ENCODE results near the gene PID1.

Gene PID1

GRCh38 chr2:229162015-229162414 lies 109.1 kb downstream of the PID1 start:
- no peak overlapping the region for H3K9ac ChIP-seq (ENCODE audit: low read length)
- H3F3A ChIP-seq (ENCODE audit: insufficient read depth, low read length) = no peaks in the 10 kb centered on the region
- TF ChIP-seq EZH2 (optimal IDR thresholded peaks at IDR 0.05; ENCODE audit: low read depth, low read length) (no peak), EZH2phosphoT487 (IDR thresholded peaks at IDR 0.05; ENCODE audit: low read length) (no peak)
- TF ChIP-seq, protein P1, sequence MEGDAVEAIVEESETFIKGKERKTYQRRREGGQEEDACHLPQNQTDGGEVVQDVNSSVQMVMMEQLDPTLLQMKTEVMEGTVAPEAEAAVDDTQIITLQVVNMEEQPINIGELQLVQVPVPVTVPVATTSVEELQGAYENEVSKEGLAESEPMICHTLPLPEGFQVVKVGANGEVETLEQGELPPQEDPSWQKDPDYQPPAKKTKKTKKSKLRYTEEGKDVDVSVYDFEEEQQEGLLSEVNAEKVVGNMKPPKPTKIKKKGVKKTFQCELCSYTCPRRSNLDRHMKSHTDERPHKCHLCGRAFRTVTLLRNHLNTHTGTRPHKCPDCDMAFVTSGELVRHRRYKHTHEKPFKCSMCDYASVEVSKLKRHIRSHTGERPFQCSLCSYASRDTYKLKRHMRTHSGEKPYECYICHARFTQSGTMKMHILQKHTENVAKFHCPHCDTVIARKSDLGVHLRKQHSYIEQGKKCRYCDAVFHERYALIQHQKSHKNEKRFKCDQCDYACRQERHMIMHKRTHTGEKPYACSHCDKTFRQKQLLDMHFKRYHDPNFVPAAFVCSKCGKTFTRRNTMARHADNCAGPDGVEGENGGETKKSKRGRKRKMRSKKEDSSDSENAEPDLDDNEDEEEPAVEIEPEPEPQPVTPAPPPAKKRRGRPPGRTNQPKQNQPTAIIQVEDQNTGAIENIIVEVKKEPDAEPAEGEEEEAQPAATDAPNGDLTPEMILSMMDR (IDR thresholded peaks at IDR 0.05; ENCODE audit: low read length) = no peak
- no peaks in the 10 kb centered on the region for H3K9me3 ChIP-seq (replicated peaks; ENCODE audit: insufficient read depth, low read length)
- no peak overlapping the region for H3K27ac ChIP-seq (ENCODE audit: low read length)
- H3K36me3 ChIP-seq (replicated peaks; ENCODE audit: insufficient read depth, low read length) = no peaks in the 10 kb centered on the region
- no peak overlapping the region for H2AFZ ChIP-seq (ENCODE audit: low read length)
- H3K4me2 ChIP-seq (ENCODE audit: low read depth, low read length) = no peak overlapping the region
- no peak for DNase-seq
- H3K79me2 ChIP-seq (ENCODE audit: low read length) = no peaks in the 10 kb centered on the region
- no peaks in the 10 kb centered on the region for H4K20me1 ChIP-seq (ENCODE audit: insufficient read depth, low read length)
- no peaks in the 10 kb centered on the region for H3K4me1 ChIP-seq (ENCODE audit: low read length)
- H3K9me2 ChIP-seq (replicated peaks; ENCODE audit: insufficient read depth, low read length) = no peaks in the 10 kb centered on the region
- H3K27me3 ChIP-seq (replicated peaks; ENCODE audit: insufficient read depth, low read length) = no peaks in the 10 kb centered on the region
- no peak overlapping the region for H3K4me3 ChIP-seq (ENCODE audit: low read length)

DNA sequence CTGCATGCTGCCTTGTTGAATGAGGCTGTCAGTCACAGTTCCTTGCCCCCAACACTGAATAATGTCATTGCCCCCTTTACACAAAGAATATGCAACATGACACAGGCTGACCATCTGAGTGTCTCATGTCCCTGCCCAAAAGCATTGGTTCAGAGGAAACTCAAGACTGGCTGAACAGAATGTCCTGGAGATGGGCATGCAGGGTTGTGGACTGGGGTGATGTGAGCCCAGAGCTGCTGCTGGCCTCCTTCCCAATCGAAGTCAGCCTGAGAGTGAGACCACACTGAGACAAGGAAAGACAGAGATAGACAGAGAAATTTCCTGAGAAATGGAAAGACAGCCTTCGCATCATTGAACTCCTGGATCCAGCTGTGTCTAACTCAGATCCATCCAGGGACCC lies 110.1 kb downstream of the PID1 start:
- Histone ChIP-seq H3K4me1 (ENCODE audit: low read length) (no peaks in the 10 kb centered on the region), H3K9ac (ENCODE audit: low read length) (no peak overlapping the region), H2AFZ (ENCODE audit: low read length) (no peak overlapping the region), H3K36me3 (replicated peaks; ENCODE audit: insufficient read depth, low read length) (no peaks in the 10 kb centered on the region), H3K4me2 (ENCODE audit: low read depth, low read length) (no peak overlapping the region), H3K9me2 (replicated peaks; ENCODE audit: insufficient read depth, low read length) (no peaks in the 10 kb centered on the region), H3K4me3 (ENCODE audit: low read length) (no peak overlapping the region), H3K79me2 (ENCODE audit: low read length) (no peaks in the 10 kb centered on the region), H3K9me3 (replicated peaks; ENCODE audit: insufficient read depth, low read length) (no peaks in the 10 kb centered on the region), H4K20me1 (ENCODE audit: insufficient read depth, low read length) (no peaks in the 10 kb centered on the region), H3K27ac (ENCODE audit: low read length) (no peak overlapping the region), H3K27me3 (replicated peaks; ENCODE audit: insufficient read depth, low read length) (no peaks in the 10 kb centered on the region), H3F3A (ENCODE audit: insufficient read depth, low read length) (no peaks in the 10 kb centered on the region)
- no peak for TF ChIP-seq EZH2phosphoT487 (IDR thresholded peaks at IDR 0.05; ENCODE audit: low read length)
- no peak for TF ChIP-seq EZH2 (optimal IDR thresholded peaks at IDR 0.05; ENCODE audit: low read depth, low read length)
- TF ChIP-seq, protein P1 (IDR thresholded peaks at IDR 0.05; ENCODE audit: low read length) = no peak
- DNase-seq = no peak

DNA sequence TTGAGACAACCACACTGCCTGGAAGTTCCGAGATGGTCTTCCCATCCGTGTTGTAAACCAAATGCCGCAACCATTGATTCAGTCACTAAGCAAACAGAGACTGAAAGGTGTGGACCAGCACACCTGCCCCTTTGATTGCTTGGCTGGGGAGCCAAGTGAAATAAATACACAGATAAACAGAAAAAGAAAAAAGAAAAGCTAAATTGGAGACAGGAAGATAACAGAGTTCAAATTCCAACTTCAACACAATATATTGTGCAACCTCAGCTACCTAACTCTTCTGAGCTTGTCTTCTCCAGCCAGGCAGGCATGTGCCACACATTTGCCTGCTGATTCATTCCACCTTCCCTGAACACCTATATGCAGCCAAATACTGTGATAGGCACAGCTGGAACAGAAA lies 110.9 kb downstream of the PID1 start:
- no peaks in the 10 kb centered on the region for H3K36me3 ChIP-seq (replicated peaks; ENCODE audit: insufficient read depth, low read length)
- DNase-seq = no peak
- no peaks in the 10 kb centered on the region for H3K9me2 ChIP-seq (replicated peaks; ENCODE audit: insufficient read depth, low read length)
- H3F3A ChIP-seq (ENCODE audit: insufficient read depth, low read length) = no peaks in the 10 kb centered on the region
- no peak overlapping the region for H3K4me2 ChIP-seq (ENCODE audit: low read depth, low read length)
- H3K27me3 ChIP-seq (replicated peaks; ENCODE audit: insufficient read depth, low read length) = no peaks in the 10 kb centered on the region
- TF ChIP-seq EZH2 (optimal IDR thresholded peaks at IDR 0.05; ENCODE audit: low read depth, low read length) = no peak
- TF ChIP-seq EZH2phosphoT487 (IDR thresholded peaks at IDR 0.05; ENCODE audit: low read length) = no peak
- TF ChIP-seq, protein P1 (IDR thresholded peaks at IDR 0.05; ENCODE audit: low read length) = no peak
- H3K27ac ChIP-seq (ENCODE audit: low read length) = no peak overlapping the region
- no peaks in the 10 kb centered on the region for H4K20me1 ChIP-seq (ENCODE audit: insufficient read depth, low read length)
- H3K9ac ChIP-seq (ENCODE audit: low read length) = no peak overlapping the region
- H3K4me1 ChIP-seq (ENCODE audit: low read length) = no peaks in the 10 kb centered on the region
- no peak overlapping the region for H3K4me3 ChIP-seq (ENCODE audit: low read length)
- H3K9me3 ChIP-seq (replicated peaks; ENCODE audit: insufficient read depth, low read length) = no peaks in the 10 kb centered on the region
- no peaks in the 10 kb centered on the region for H3K79me2 ChIP-seq (ENCODE audit: low read length)
- no peak overlapping the region for H2AFZ ChIP-seq (ENCODE audit: low read length)
